Stomach (tissue), 9 donors: Measurements from ENCODE around the gene TRIM25. TPM values are rescaled to one million over a fixed set of nuclear protein-coding genes. Genes with fewer than 3 reads are reported as not detected.

Source experiments
- DNase-seq, 2 donors: peaks; one replicate each; pipeline versions ENCODE4 v3.0.0 to v3.0.0-alpha.2; 2013 to 2019
- H3K27ac ChIP-seq, 5 donors: fragments of 200-600 bp in 4 of 5; sonication (generic) in 4 of 5; one replicate each; pipeline ENCODE4 v1.5.1; 2013 to 2019; ENCODE audit warnings: mild to moderate bottlenecking in 1 of 5, moderate library complexity in 1 of 5
- H3K27me3 ChIP-seq, 3 donors: fragments of 200-600 bp; sonication (generic); one replicate each; pipeline ENCODE4 v1.5.1; 2017 to 2019; ENCODE audit warnings: mixed run types in 1 of 3
- H3K36me3 ChIP-seq, 4 donors: fragments of 200-600 bp; sonication (generic); 1 replicate in 3 of 4; 2 replicates in 1 of 4; pipeline ENCODE4 v1.5.1; 2016 to 2019
- H3K4me1 ChIP-seq, 4 donors: fragments of 200-600 bp; sonication (generic); one replicate each; pipeline ENCODE4 v1.5.1; 2016 to 2019
- H3K4me3 ChIP-seq, 4 donors: fragments of 200-600 bp; sonication (generic) in 3 of 4; one replicate each; pipeline ENCODE4 v1.5.1; 2016 to 2019; ENCODE audit warnings: mild to moderate bottlenecking in 1 of 4
- H3K9me3 ChIP-seq, 4 donors: fragments of 200-600 bp; sonication (generic); one replicate each; pipeline ENCODE4 v1.5.1; 2016 to 2019
- CTCF ChIP-seq, 7 experiments: fragments of 450-650 bp in 4 of 7; fragments of 200-600 bp in 3 of 7; sonication (generic) in 3 of 7; IDR thresholded peaks; one replicate each; pipeline ENCODE4 v1.5.1; 2016 to 2019; ENCODE audit warnings: antibody characterized with exemption in 7 of 7, control low read depth in 2 of 7, mild to moderate bottlenecking in 1 of 7
- EP300 ChIP-seq: sonication (generic); formaldehyde crosslinking; IDR thresholded peaks from one replicate; pipeline ENCODE4 v1.6.1; 2017; ENCODE audit warnings: antibody characterized with exemption
- POLR2A ChIP-seq, 4 donors: fragments of 450-650 bp; IDR thresholded peaks; one replicate each; pipeline ENCODE4 v1.6.1; 2016; ENCODE audit warnings: antibody characterized with exemption in 4 of 4, control low read depth in 2 of 4, mild to moderate bottlenecking in 1 of 4, moderate library complexity in 1 of 4
- POLR2AphosphoS5 ChIP-seq, 3 donors: sonication (generic); formaldehyde crosslinking; IDR thresholded peaks; one replicate each; pipeline ENCODE4 v1.6.1; 2016; ENCODE audit warnings: antibody characterized with exemption in 3 of 3
- WGBS, 5 donors: extraction: QIAGEN DNeasy Blood & Tissue Kit in 3 of 5; methylation state at CpG; one replicate each; pipeline versions ENCODE4 v1.1.5 to v1.1.7; 2013 to 2018; 5-methylcytosine and 5-hydroxymethylcytosine counted together
- intact Hi-C: fragments of 100-400 bp; cut with DNase I; formaldehyde crosslinking; loops from one replicate; pipeline ENCODE4 v1.15.1; 2023; ENCODE audit warnings: low total_unique reads
- polyA plus RNA-seq, 3 donors: library from polyadenylated mRNA; stranded (reverse); fragments of 200-250 nt; gene quantifications; one replicate each; pipeline ENCODE4 v1.2.3, GENCODE V29; 2013
- total RNA-seq, 5 donors: library from RNA; depleted of rRNA; stranded (reverse); fragments of >200 nt; gene quantifications; one replicate each; pipeline versions ENCODE4 v1.1.0 to v1.2.3, GENCODE V29; 2014 to 2016
- donor health status: healthy with polysubstance abuse.
- donor health status: Bipolar disorder and iron deficiency.
- donor health status: healthy.

Gene TRIM25
- total and polyA plus RNA-seq, 8 donors = 7.2 to 657 (median 26.6) TPM

- intact Hi-C loops = no loop called here
- DNase-seq = no peak
- Histone ChIP-seq H3K9me3 (peaks cover 0 to 13% (median 0%) of the 10 kb centered on the region in 4 donors), H3K4me3 (no peak overlapping the region), H3K27ac (no peak overlapping the region), H3K4me1 (peaks cover 0 to 10% (median 0%) of the 10 kb centered on the region in 4 donors), H3K27me3 (no peaks in the 10 kb centered on the region), H3K36me3 (peaks cover 8 to 58% (median 45%) of the 10 kb centered on the region in 4 donors)
- TF ChIP-seq CTCF (IDR thresholded peaks at IDR 0.05) = no peak
- 94 to 97% (median 95%) methylated on average over 8 of the region's 8 CpGs for WGBS, 5 donors
These were observed 19.4 kb upstream of the TRIM25 start for GRCh38 chr17:56933151-56933745.

- no peak overlapping the region for H3K4me3 ChIP-seq
- intact Hi-C loops = no loop called here
- TF ChIP-seq POLR2AphosphoS5 (IDR thresholded peaks at IDR 0.05) = no peak
- no peak overlapping the region for H3K27ac ChIP-seq
- no peaks in the 10 kb centered on the region for H3K4me1 ChIP-seq
- H3K27me3 ChIP-seq = no peaks in the 10 kb centered on the region
- peaks cover 0 to 34% (median 22%) of the 10 kb centered on the region in 4 donors for H3K36me3 ChIP-seq
- 88 to 96% (median 94%) methylated on average over 2 of the region's 2 CpGs for WGBS, 5 donors
- H3K9me3 ChIP-seq = peaks cover 0 to 13% (median 0%) of the 10 kb centered on the region in 4 donors
- no peak for DNase-seq
These were observed 17.0 kb upstream of the TRIM25 start for GRCh38 chr17:56930739-56931337.

GRCh38 chr17:56929362-56929969 is 15.6 kb upstream of the TRIM25 start:
- Histone ChIP-seq H3K9me3 (peaks cover 0 to 13% (median 0%) of the 10 kb centered on the region in 4 donors), H3K4me3 (no peak overlapping the region), H3K36me3 (peaks cover 0 to 20% (median 10%) of the 10 kb centered on the region in 4 donors), H3K4me1 (no peaks in the 10 kb centered on the region), H3K27ac (no peak overlapping the region), H3K27me3 (no peaks in the 10 kb centered on the region)
- no peak for DNase-seq
- intact Hi-C loops = no loop called here
- TF ChIP-seq CTCF (IDR thresholded peaks at IDR 0.05) (no peak), EP300 (no peak), POLR2A (IDR thresholded peaks at IDR 0.05) (no peak), POLR2AphosphoS5 (IDR thresholded peaks at IDR 0.05) (no peak)

- 89 to 97% (median 94%) methylated on average over 2 of the region's 2 CpGs for WGBS, 5 donors
- Histone ChIP-seq H3K36me3 (peaks cover 0 to 11% (median 1%) of the 10 kb centered on the region in 4 donors), H3K4me3 (no peak overlapping the region), H3K9me3 (peaks cover 0 to 13% (median 0%) of the 10 kb centered on the region in 4 donors), H3K4me1 (no peaks in the 10 kb centered on the region), H3K27me3 (no peaks in the 10 kb centered on the region), H3K27ac (no peak overlapping the region)
- intact Hi-C loops = no loop called here
- DNase-seq = no peak
- no peak for TF ChIP-seq POLR2AphosphoS5 (IDR thresholded peaks at IDR 0.05)
- TF ChIP-seq EP300 = no peak
- no peak for TF ChIP-seq CTCF (IDR thresholded peaks at IDR 0.05)
These were observed 14.7 kb upstream of the TRIM25 start for GRCh38 chr17:56928586-56928985.

- WGBS, 5 donors = 38 to 58% (median 50%) methylated on average over 2 of the region's 2 CpGs
- Histone ChIP-seq H3K4me3 (no peak overlapping the region), H3K27me3 (no peaks in the 10 kb centered on the region), H3K27ac (no peak overlapping the region), H3K9me3 (peaks cover 0 to 13% (median 0%) of the 10 kb centered on the region in 4 donors), H3K36me3 (no peaks in the 10 kb centered on the region), H3K4me1 (no peaks in the 10 kb centered on the region)
- no peak for TF ChIP-seq EP300
- TF ChIP-seq CTCF (IDR thresholded peaks at IDR 0.05) = no peak
- TF ChIP-seq POLR2AphosphoS5 (IDR thresholded peaks at IDR 0.05) = no peak
- no peak for TF ChIP-seq POLR2A (IDR thresholded peaks at IDR 0.05)
- no peak for DNase-seq
- intact Hi-C loops = no loop called here
These were observed 12.9 kb upstream of the TRIM25 start for GRCh38 chr17:56926704-56927103.
